GM15510 (cell line): ENCODE measurements around the gene CENPP.

Source experiments
- POLR2A ChIP-seq: IDR thresholded peaks from 3 replicates; pipeline ENCODE4 v1.6.1; 2011; ENCODE audit warnings: borderline replicate concordance; ENCODE audit not compliant: insufficient read length; ENCODE audit errors: extremely low read depth

The CENPP gene

DNA sequence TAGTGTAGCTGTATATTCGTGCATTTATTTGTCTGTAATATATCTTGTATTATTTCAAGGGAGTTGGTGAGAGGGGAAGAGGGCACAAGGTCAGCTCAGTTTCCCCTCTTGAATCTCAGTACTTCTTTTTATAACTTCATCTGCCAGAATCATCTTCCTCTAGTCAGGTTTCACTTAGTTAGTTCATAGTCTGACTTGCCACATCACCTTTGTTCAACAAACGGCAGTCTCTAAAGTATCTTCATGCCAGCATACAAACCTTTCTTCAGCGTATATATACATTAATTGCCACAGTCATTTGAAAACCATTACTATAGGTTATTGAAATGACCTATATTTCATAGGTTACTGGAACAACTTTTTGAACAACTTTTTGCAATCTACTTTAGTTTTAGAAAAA, 208.5 kb downstream of the CENPP start:
- no peak for TF ChIP-seq POLR2A

DNA sequence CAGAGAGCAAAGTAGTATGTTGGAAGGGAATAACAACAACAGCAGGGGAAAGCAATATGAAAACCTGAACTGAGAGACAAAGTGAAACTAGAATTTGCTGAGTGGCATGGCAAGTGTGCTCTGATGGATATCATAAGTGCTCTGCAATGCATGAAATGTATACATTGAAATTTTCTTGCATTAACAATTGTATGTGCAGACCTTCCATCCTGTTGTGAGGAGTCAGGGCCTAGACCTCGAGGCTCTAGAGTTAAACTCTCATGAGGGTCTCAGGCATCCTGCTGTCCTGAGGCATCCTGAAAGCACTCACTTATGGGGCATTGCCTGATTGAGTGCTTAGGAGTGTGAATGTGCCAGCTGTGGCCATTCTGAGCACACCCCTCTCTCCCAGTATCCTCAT, 208.9 kb downstream of the CENPP start:
- no peak for TF ChIP-seq POLR2A

DNA sequence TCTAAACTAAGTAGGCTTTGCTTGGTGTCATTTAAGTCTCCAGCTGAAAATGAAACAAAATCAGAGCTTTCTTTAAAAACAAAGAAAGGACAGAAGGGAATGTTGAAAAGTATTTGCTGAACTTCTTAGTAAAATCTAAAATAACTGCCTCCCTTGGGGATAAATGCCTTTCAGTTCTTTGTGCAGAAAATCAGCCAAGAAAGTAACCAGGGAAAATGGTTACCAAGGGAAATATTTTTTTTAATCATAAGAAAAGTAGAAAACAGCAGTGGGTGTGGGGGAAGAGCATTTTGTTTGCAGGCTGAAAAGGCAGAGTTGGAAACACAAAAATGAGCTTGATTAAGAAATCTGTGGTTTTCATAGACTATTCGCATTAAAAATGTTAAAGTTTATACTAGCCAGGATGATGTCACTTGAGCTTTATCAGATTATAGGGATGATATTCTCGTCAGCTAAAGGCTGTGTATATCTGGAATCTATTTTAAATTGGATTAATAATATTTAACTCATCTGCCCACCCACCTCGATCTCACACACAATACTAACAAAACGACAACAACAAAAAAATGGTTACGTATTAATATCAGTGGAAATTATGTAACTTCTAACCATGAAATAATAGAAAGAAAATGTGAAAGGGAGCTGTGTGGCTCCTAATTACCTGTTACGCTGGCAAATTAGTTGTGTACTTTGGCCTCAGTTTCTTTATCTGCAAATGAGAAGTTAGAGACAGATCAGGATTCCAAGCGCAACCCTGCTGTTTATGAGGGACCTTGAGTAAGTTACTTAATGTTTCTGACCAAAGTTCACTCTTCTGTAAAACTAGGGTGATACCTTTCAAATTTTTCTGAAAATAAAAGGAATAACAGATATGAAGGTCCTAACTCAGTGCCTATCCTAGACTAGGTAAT, 210.4 kb downstream of the CENPP start, which contains the start of gene ECM2:
TSS of gene ECM2 (minus strand) at position 51 of the 911 bp plus-strand sequence. CDS start 13,124 bp downstream, outside the sequence.
- no peak for TF ChIP-seq POLR2A

GRCh38 chr9:92538541-92538940, 212.8 kb downstream of the CENPP start:
- TF ChIP-seq POLR2A: no peak

DNA sequence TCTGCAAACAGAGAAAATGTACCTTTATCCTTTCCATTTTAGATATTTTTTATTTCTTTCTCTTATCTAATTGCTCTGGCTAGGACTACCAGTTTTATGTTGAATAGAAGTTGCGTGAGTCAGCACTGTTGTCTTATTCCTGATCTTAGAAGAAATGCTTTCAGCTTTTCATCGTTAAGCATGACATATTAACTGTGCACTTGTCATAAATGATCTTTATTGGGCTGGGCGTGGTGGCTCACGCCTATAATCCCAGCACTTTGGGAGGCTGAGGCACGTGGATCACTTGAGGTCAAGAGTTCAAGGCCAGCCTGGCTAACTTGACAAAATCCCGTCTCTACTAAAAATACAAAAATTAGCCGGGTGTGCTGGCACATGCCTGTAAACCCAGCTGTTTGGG, 218.2 kb downstream of the CENPP start:
- TF ChIP-seq POLR2A: no peak

- no peak for TF ChIP-seq POLR2A
These were observed 219.3 kb downstream of the CENPP start for GRCh38 chr9:92545002-92545510.

DNA sequence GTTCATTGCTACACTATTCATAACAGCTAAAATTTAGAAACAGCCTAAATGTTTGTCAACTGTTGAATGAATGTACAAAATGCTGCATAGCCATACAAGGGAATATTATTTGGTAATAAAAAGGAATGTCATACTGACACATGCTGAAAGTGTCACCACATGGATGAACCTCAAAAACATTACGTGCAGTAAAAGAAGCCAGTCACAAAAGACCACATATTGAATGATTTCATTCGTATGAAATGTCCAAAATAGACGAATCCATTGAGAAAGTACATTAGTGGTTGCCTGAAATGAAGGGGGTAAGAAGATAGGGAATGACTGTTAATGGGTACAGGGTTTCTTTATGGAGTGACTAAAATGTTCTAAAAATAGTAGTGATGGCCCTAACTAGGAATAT, 221.6 kb downstream of the CENPP start:
- no peak for TF ChIP-seq POLR2A

DNA sequence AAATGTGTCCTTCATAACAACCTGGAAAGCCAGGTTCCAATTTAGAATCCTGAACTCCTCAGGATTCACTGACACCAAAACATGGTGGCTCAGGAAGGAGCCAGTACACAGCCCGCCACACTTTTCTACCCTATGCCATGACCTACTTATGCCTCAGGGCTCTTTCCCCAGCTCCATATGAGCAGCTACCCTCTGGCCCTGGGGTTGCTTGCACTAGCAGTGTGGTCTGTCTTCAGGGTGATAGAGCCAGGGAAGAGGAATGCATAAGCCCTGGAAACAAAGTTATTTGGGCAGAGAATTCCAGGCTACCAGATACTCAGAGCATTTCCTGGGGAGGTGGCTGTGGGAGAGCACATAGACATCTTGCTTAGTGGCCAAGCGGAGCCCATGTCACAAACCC, 225.0 kb downstream of the CENPP start:
- no peak for TF ChIP-seq POLR2A

DNA sequence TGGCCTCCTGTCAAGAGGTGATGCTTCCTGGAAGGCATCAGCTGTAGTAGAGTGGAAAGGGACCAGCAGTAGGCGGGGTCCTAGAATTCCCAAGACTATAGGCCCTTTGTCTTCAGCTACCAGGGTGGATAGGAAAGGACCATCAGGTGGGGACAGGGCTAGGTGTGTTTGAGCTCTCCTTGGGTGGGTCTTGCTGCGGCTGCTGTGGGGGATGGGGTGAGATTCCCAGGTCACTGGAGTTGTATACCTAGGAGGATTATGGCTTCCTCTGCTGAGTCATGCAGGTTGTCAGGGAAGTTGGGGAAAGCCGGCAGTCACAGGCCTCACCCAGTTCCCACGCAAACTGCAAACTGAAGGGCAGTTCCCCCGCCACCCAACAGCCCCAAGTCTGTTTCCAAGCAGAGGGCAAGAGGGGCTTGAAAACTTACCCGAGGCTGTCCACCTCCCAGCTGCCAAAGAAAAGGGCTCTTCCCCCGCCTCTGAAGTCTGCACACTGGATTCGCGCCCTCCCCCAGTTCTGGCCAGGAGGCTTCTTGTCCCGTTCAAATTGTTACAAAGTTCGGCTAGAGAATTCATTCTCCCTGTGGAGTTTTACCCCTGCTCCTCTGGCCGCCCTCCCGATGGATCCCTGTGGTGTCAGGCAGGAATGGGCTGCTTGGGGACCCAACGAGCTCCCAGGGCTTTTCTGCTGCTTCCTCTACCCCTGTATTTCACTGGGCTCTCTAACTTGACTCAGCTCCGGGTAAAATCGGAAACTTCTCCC, 233.0 kb downstream of the CENPP start:
- no peak for TF ChIP-seq POLR2A

DNA sequence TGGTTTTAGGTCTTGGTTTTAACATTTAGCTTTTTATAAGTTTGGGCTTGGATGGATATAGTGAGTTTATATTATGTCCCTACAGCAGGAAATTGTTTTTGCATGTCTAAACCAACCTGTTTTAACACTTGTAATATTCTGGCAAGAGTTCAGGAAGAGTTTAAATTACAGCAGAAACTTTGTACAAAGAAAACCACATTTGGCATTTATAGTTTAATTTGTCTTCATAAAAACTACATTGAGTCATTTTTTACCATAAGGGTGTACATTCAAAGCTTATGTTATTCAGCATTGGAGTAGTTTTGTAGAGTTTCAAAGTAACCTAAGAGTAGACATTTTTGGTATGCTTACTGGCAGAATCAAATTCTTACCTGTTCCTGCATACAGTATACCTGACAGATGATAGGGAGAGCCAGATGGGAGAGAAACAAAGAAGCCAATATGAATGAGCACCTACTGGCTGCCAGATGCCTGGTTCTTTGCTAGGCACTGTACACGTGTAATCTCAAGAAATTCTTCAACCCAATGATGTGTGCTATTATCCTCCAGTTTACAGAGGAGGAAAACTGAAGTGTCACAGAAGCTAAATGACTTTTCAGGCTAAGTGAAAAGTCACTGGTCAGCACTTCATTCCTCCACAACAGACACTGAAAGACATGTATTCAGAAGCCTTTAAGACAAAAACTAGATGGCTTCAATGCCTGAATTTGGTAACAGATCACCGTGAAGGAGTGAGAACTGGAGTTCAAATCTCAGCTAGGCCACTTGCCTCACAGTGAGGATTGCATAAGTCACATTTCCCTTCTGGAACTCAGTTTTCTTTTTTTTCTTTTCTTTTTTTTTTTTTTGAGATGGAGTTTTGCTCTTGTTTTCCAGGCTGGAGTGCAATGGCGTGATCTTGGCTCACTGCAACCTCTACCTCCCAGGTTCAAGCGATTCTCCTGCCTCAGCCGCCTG, 235.9 kb downstream of the CENPP start:
- TF ChIP-seq POLR2A: no peak

- no peak for TF ChIP-seq POLR2A
These were observed 236.8 kb downstream of the CENPP start for GRCh38 chr9:92562461-92562967.

- TF ChIP-seq POLR2A: no peak
These were observed 237.7 kb downstream of the CENPP start for GRCh38 chr9:92563116-92564100.

DNA sequence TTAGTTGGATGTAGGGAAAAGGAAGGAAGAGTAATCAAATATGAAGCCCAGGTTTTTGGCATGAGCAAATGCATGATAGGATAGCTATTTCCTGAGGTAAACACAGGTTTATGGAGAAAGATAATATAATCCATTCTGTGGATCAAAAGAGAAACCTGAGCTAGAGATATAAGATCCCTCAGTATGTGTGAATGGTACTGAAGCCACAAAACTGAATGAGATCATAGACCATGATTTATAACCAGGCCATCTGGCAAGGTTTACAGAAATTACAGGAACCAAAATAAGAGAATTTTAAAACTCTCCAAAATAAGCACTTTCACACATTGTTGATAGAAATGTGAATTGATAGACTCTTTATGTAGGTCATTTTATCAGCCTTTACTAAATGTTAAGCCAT, 238.8 kb downstream of the CENPP start:
- TF ChIP-seq POLR2A: no peak
